Ovary (tissue), 3 donors: ENCODE data around the gene IGSF10.

Experiments
- CTCF ChIP-seq, 3 donors: fragments of 450-650 bp in 2 of 3; fragments of 200-600 bp in 1 of 3; IDR thresholded peaks; one replicate each; pipeline versions ENCODE4 v1.5.1 to v1.8.0; 2016 to 2022; ENCODE audit warnings: antibody characterized with exemption in 3 of 3, mild to moderate bottlenecking in 1 of 3
- EP300 ChIP-seq: sonication (generic); formaldehyde crosslinking; IDR thresholded peaks from one replicate; pipeline ENCODE4 v1.6.1; 2017; ENCODE audit warnings: antibody characterized with exemption
- POLR2A ChIP-seq: fragments of 450-650 bp; IDR thresholded peaks from one replicate; pipeline ENCODE4 v1.6.1; 2017; ENCODE audit warnings: antibody characterized with exemption, mild to moderate bottlenecking, moderate library complexity
- donor health status: DM: no; HTN: no; CAD: no.

- TF ChIP-seq CTCF (IDR thresholded peaks at IDR 0.05) (no peak), POLR2A (no peak), EP300 (no peak)
These were observed 18.6 kb upstream of the IGSF10 start for GRCh38 chr3:151479452-151479851.
